Measurements from ENCODE around the gene RAB17. TPM values are rescaled to one million over a fixed set of nuclear protein-coding genes. Genes with fewer than 3 reads are reported as not detected.

Gene RAB17, protein sequence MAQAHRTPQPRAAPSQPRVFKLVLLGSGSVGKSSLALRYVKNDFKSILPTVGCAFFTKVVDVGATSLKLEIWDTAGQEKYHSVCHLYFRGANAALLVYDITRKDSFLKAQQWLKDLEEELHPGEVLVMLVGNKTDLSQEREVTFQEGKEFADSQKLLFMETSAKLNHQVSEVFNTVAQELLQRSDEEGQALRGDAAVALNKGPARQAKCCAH
- 0.94 and 6.1 TPM in 2 replicates for total RNA-seq

DNA sequence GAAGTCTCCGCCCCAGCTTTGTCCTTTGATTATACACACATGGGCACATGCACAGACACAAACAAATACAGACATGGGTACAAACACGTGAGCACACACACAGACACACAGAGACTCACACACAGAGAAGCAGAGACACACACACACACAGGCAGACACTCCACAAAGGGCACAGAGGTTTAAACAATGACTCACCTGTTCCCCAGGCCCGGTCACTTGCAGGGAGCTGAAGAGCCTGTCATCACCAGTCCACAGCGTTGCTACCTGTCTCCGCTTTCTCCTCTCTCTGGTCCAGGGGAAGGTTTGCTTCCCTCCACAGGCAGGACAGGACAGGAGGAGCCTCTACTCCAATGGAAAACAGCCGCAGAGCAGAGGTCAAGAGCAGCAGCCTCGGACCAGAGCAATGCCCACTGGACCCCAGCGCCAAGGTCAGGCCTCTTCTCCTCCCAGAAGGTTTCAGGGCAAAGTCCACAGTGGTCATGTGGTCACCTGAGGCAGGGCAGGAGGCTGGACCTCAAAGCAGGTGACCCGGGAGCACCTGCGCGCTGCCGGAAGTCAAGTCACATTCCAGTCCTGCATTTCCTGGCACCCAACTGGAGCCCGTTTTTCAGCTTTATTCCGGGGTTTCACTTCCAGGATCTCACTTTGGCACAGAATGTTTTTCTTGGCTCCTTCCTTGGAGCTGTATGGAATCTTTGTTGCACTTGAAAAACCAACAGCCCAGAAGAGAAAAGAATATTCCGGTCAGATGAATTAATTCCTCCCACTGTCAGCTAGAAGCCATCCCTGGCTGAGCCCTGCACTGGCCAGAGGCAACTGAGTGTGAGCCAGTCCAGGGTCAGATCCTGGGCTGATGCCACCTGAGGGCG is at the start of gene RAB17:
TSS of gene RAB17 (minus strand) at position 463 of the 869 bp plus-strand sequence. CDS start 4,580 bp downstream, outside the sequence.
- DNase-seq (ENCODE audit: low read depth): peak; percentile 31
- peak within 1 kb of the TSS; percentile 51 for H3K4me3 ChIP-seq (ENCODE audit: low read depth, low read length)

DNA sequence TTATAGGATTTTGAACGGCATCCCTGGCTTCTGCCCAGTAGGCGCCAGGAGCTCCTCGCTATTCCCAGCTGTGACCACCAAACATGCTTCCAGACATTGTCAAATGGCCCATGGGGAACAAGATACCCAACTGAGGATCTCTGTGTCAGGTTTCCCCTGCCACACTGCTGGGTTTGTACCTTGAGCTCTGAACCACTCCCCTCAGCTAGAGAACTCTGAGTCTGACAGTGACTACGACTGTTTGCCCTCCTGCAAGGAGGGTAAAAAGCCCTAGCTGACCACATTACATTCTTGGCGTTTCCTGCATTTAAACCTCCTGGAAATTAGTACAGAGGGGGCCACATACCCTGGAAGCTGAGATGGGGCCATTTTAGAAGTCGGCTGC is 49.3 kb upstream of the RAB17 start:
- no peak overlapping the region for H3K4me3 ChIP-seq (ENCODE audit: low read depth, low read length)
- TF ChIP-seq, protein P1, sequence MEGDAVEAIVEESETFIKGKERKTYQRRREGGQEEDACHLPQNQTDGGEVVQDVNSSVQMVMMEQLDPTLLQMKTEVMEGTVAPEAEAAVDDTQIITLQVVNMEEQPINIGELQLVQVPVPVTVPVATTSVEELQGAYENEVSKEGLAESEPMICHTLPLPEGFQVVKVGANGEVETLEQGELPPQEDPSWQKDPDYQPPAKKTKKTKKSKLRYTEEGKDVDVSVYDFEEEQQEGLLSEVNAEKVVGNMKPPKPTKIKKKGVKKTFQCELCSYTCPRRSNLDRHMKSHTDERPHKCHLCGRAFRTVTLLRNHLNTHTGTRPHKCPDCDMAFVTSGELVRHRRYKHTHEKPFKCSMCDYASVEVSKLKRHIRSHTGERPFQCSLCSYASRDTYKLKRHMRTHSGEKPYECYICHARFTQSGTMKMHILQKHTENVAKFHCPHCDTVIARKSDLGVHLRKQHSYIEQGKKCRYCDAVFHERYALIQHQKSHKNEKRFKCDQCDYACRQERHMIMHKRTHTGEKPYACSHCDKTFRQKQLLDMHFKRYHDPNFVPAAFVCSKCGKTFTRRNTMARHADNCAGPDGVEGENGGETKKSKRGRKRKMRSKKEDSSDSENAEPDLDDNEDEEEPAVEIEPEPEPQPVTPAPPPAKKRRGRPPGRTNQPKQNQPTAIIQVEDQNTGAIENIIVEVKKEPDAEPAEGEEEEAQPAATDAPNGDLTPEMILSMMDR (conservative IDR thresholded peaks at IDR 0.05; ENCODE audit: low read depth, low read length): no peak
- DNase-seq (ENCODE audit: low read depth): no peak

More for the DNA sequence above, at the start of gene RAB17:
- TF ChIP-seq, protein P1 (conservative IDR thresholded peaks at IDR 0.05; ENCODE audit: low read depth, low read length): no peak

DNA sequence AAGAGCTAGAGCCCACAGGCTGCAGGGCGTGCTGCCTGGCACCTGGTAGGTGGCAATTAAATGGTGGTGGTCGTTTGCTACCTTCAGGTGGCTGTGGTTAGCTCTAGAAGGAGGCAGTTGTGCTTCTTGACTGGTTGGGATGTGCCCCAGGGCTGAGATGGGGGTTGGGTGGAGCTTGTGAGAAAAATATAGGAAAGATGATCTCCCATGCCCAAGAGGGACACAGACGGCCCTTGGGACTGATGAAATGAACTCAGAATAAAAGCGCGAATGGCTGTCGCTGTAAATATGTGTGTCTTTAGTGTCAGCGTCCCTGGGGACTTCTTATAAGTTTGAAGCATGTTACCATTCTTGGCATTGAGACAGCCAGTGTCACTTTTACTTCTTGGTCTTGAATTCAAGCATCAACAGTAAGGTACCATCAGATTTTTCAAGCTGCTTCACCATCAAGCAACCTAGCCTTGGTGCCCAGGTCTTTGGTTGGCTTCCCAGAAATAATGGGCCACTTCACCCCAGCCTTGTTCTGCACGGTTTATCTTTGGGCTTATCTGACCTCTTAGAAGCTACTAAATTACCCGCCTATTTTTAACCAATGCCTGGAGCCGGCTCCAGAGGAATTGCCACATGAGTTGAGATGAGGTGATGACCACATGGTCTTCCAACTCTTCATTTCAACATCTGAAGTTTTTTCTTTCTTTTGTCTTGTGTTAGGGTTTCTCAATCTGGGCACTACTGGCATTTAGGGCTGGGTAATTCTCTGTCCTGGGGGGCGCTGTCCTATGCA is 48.7 kb upstream of the RAB17 start:
- TF ChIP-seq, protein P1 (conservative IDR thresholded peaks at IDR 0.05; ENCODE audit: low read depth, low read length): no peak

DNA sequence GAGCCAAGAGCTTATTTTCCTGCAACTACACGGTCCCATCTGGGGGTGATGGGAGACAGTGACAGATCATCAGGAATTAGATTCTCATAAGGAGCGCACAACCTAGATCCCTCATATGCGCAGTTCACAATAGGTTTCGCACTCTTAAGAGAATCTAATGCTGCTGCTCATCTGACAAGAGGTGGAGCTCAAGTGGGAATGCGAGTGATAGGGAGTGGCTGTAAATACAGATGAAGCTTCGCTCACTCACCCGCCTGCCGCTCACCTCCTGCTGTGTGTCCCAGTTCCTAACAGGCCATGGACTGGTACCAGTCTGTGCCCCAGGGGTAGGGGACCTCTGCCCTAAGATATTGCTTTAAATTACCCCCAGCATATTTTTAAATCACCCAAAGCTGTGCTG is 47.6 kb upstream of the RAB17 start:
- TF ChIP-seq, protein P1 (conservative IDR thresholded peaks at IDR 0.05; ENCODE audit: low read depth, low read length): no peak
- DNase-seq (ENCODE audit: low read depth): no peak
- no peak overlapping the region for H3K4me3 ChIP-seq (ENCODE audit: low read depth, low read length)

More for the DNA sequence above, 48.7 kb upstream of the RAB17 start:
- DNase-seq (ENCODE audit: low read depth): no peak
- H3K4me3 ChIP-seq (ENCODE audit: low read depth, low read length): no peak overlapping the region

DNA sequence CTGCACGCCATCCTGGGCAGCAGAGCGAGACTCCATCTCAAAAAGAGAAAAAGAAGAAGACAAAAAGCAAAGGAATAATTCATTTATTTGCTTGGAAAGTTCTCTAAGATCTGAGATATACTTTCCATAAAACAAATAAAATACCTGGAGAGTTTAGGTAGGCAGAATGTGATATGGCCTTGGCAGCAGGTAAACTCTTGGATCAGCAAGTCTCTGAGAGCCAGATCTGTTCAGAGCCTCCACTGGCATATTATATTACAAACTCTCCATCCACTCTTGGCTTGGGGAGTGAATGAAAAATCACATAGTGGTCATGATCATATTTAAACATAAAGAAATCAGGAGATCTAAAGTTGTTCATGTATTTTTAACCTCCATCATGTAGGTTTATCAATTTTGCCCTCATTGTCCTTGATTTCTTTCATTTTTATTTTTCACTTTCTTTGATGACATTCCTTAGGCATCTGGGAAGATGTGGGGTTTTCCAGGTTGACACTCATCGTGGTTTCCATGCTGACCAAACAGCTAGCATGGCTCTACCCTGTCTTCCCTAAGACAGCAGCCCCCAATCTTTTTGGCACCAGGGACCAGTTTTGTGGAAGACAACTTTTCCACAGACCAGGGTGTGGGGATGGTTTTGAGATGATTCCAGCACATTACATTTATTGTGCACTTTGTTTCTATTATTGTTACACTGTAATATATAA is 47.0 kb upstream of the RAB17 start:
- TF ChIP-seq, protein P1 (conservative IDR thresholded peaks at IDR 0.05; ENCODE audit: low read depth, low read length): no peak
- no peak for DNase-seq (ENCODE audit: low read depth)
- H3K4me3 ChIP-seq (ENCODE audit: low read depth, low read length): no peak overlapping the region

DNA sequence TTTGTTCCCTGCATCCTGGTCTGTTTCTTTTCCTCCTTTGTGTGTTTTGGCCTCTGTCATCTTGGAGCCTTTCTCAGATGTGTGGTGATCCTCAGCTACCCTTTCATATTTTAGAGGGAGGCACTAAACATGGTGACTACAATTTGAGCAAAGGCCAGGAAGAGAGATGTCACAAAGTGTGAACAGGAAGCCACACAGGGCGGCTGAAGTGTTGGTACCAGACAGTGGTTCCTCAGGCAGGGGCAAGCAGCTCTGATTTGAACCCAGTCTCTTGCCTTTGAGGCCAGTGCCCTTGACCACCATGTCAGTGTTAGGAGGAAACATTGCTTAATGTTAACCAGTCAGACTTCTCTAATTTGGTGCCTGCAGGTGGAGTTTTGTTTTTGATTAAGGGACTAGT is 46.0 kb upstream of the RAB17 start:
- TF ChIP-seq, protein P1 (conservative IDR thresholded peaks at IDR 0.05; ENCODE audit: low read depth, low read length): no peak
- DNase-seq (ENCODE audit: low read depth): no peak
- H3K4me3 ChIP-seq (ENCODE audit: low read depth, low read length): no peak overlapping the region

All from epithelial cell of proximal tubule (primary cell).